Endodermal cell (in vitro differentiated cells): Measurements from ENCODE around the gene ELAC2. TPM values are rescaled to one million over a fixed set of nuclear protein-coding genes. Genes with fewer than 3 reads are reported as not detected.
A peak's percentile ranks its signal among the peaks of the same experiment; 100 is the strongest.

Experiments used
- DNase-seq: peaks from one replicate; pipeline ENCODE4 v3.0.0-alpha.2; 2017
- H3K27ac ChIP-seq: 2 replicates; pipeline ENCODE4 v1.5.1; 2013; ENCODE audit warnings: mild to moderate bottlenecking, low read depth, low read length, moderate library complexity
- H3K27me3 ChIP-seq: 2 replicates; pipeline ENCODE4 v1.6.1; 2013; ENCODE audit warnings: mild to moderate bottlenecking, low read length, moderate library complexity; ENCODE audit not compliant: insufficient read depth, control insufficient read depth, poor library complexity, severe bottlenecking
- H3K36me3 ChIP-seq: 2 replicates; pipeline ENCODE4 v1.7.0; 2013; ENCODE audit warnings: mild to moderate bottlenecking, low read length, moderate library complexity; ENCODE audit not compliant: control insufficient read depth, insufficient read depth
- H3K4me1 ChIP-seq: one replicate; pipeline ENCODE4 v1.7.0; 2013; ENCODE audit warnings: low read length; ENCODE audit not compliant: control insufficient read depth, insufficient read depth
- H3K4me3 ChIP-seq: 2 replicates; pipeline ENCODE4 v1.5.1; 2013; ENCODE audit warnings: mild to moderate bottlenecking, low read length, moderate library complexity
- H3K9ac ChIP-seq: 2 replicates; pipeline ENCODE4 v1.6.1; 2013; ENCODE audit warnings: mild to moderate bottlenecking, low read length, moderate library complexity; ENCODE audit not compliant: poor library complexity, severe bottlenecking; ENCODE audit errors: extremely low read depth
- H3K9me3 ChIP-seq: 2 replicates; pipeline ENCODE4 v1.6.1; 2013; ENCODE audit warnings: mild to moderate bottlenecking, low read length, moderate library complexity; ENCODE audit not compliant: control insufficient read depth
- H3K27ac Mint-ChIP-seq: 2 replicates; pipeline ENCODE4 v1.8.0; 2020; ENCODE audit warnings: mixed read lengths
- H3K27me3 Mint-ChIP-seq: 2 replicates; pipeline ENCODE4 v1.8.0; 2021; ENCODE audit warnings: mild to moderate bottlenecking, mixed read lengths; ENCODE audit not compliant: insufficient read depth
- H3K36me3 Mint-ChIP-seq: 2 replicates; pipeline ENCODE4 v1.8.0; 2020; ENCODE audit warnings: low read depth, mixed read lengths
- H3K4me1 Mint-ChIP-seq: 2 replicates; pipeline ENCODE4 v1.8.0; 2020; ENCODE audit warnings: mixed read lengths
- H3K4me3 Mint-ChIP-seq: 2 replicates; pipeline ENCODE4 v1.8.0; 2020; ENCODE audit warnings: mild to moderate bottlenecking, moderate library complexity, mixed read lengths
- H3K9me3 Mint-ChIP-seq: 2 replicates; pipeline ENCODE4 v1.8.0; 2020; ENCODE audit warnings: mild to moderate bottlenecking, mixed read lengths
- CTCF ChIP-seq: fragments of 200-600 bp; sonication (generic); conservative IDR thresholded peaks from 2 replicates; pipeline ENCODE4 v1.5.0; 2021; ENCODE audit warnings: antibody characterized with exemption, mild to moderate bottlenecking
- WGBS, 2 experiments: methylation state at CpG; one replicate each; pipeline versions ENCODE4 v1.1.5 to v1.1.7; 2013; ENCODE audit warnings: missing lambda C conversion rate in 2 of 2, mixed read lengths in 1 of 2; ENCODE audit not compliant: insufficient coverage in 1 of 2, insufficient read length in 1 of 2; 5-methylcytosine and 5-hydroxymethylcytosine counted together
- long read RNA-seq, 4 experiments: library from polyadenylated mRNA in 2 of 4; library from RNA in 1 of 4; library from capped mRNA in 1 of 4; stranded (forward) in 3 of 4; unstranded in 1 of 4; transcript quantifications; one replicate each; pipeline ENCODE4 v2.0.0, GENCODE V29; 2020 to 2021; ENCODE audit warnings: inconsistent platforms in 1 of 4
- polyA plus RNA-seq, 2 experiments: library from polyadenylated mRNA; stranded (reverse); fragments of 50-300 nt; gene quantifications; one replicate each; pipeline ENCODE4 v1.2.3, GENCODE V29; 2013
- total RNA-seq, 2 donors: library from RNA; stranded (reverse); fragmentation: NEBNext Ultra II Directional in 1 of 2; extraction: Animal tissue kit (Norgen Biotek cat#: 25700) in 1 of 2; gene quantifications; 2 replicates in 1 of 2; 3 replicates in 1 of 2; pipeline ENCODE4 v1.2.1, GENCODE V29; 2021

Gene ELAC2
- total RNA-seq, result 10 to 100 TPM; 66.8 to 77.1 TPM
- 54.9 TPM for polyA plus RNA-seq (2013, experiment 1 of 2)
- 50.6 TPM for polyA plus RNA-seq (2013, experiment 2 of 2)
- long read RNA-seq, experiment 1, transcript ELAC2-201 (24 exons, 3,148 nt), result major isoform, 5 of 30 reads
- long read RNA-seq, experiment 1, partial matches to known transcripts, result 20 of 30 reads
- long read RNA-seq, experiment 1, other reads (novel, unspliced or antisense), result 5 of 30 reads
- long read RNA-seq, experiment 2, transcript ELAC2-203 (23 exons, 2,671 nt), result minor isoform, 5 of 219 reads
- long read RNA-seq, experiment 2, transcript ELAC2-201 (24 exons, 3,148 nt), result major isoform, 138 of 219 reads
- long read RNA-seq, experiment 2, partial matches to known transcripts, result 11 of 219 reads
- long read RNA-seq, experiment 2, other reads (novel, unspliced or antisense), result 61 of 219 reads
- long read RNA-seq, experiment 3, transcript ELAC2-201 (24 exons, 3,148 nt), result major isoform, 529 of 728 reads
- long read RNA-seq, experiment 3, partial matches to known transcripts, result 47 of 728 reads
- long read RNA-seq, experiment 3, other reads (novel, unspliced or antisense), result 151 of 728 reads
- long read RNA-seq, experiment 4, partial matches to known transcripts, result 1 of 2 reads
- long read RNA-seq, experiment 4, other reads (novel, unspliced or antisense), result 1 of 2 reads

GRCh38 chr17:13017655-13018459 is at the start of gene ELAC2:
ELAC2 (minus strand) TSS chr17:13018027; CDS start chr17:13017947, 80 bp downstream.
- Histone ChIP-seq H3K27me3 (no peaks in the 10 kb centered on the region), H3K4me3 (peak within 1 kb of the TSS; percentile 99), H3K9me3 (no peaks in the 10 kb centered on the region), H3K9ac (peak within 1 kb of the TSS; percentile 83), H3K4me1 (no peaks in the 10 kb centered on the region), H3K36me3 (peaks cover 35% of the 10 kb centered on the region), H3K27ac (peak within 1 kb of the TSS; percentile 47)
- Mint-ChIP-seq H3K9me3 (no peaks in the 10 kb centered on the region), H3K27me3 (no peaks in the 10 kb centered on the region), H3K4me3 (peak within 1 kb of the TSS; percentile 85), H3K36me3 (peaks cover 38% of the 10 kb centered on the region), H3K4me1 (peaks cover 6% of the 10 kb centered on the region), H3K27ac (peak within 1 kb of the TSS; percentile 97)
- WGBS, 2 experiments, result 0 to 1% methylated on average over 36 to 79 of the region's 79 CpGs
- DNase-seq, result peak; percentile 100
- TF ChIP-seq CTCF, result peak; percentile 37

- no peaks in the 10 kb centered on the region for H3K4me1 Mint-ChIP-seq
- H3K27ac Mint-ChIP-seq, result no peak overlapping the region
- no peak overlapping the region for H3K4me3 ChIP-seq
- DNase-seq, result no peak
- no peaks in the 10 kb centered on the region for H3K4me1 ChIP-seq
- no peak overlapping the region for H3K9ac ChIP-seq
- H3K36me3 Mint-ChIP-seq, result peaks cover 3% of the 10 kb centered on the region
- no peaks in the 10 kb centered on the region for H3K27me3 Mint-ChIP-seq
- no peak overlapping the region for H3K4me3 Mint-ChIP-seq
- H3K36me3 ChIP-seq, result no peaks in the 10 kb centered on the region
- H3K9me3 Mint-ChIP-seq, result peaks cover 11% of the 10 kb centered on the region
- H3K27me3 ChIP-seq, result no peaks in the 10 kb centered on the region
- peaks cover 14% of the 10 kb centered on the region for H3K9me3 ChIP-seq
- H3K27ac ChIP-seq, result no peak overlapping the region
- WGBS, 2 experiments, result 80 to 95% methylated on average over 1 of the region's 1 CpG
- TF ChIP-seq CTCF, result no peak
Measured at GRCh38 chr17:13065032-13065431, 47.2 kb upstream of the ELAC2 start.

- Histone ChIP-seq H3K4me1 (peaks cover 4% of the 10 kb centered on the region), H3K27me3 (no peaks in the 10 kb centered on the region), H3K4me3 (peak overlapping the region; percentile 12), H3K9ac (no peak overlapping the region), H3K36me3 (no peaks in the 10 kb centered on the region), H3K27ac (no peak overlapping the region), H3K9me3 (no peaks in the 10 kb centered on the region)
- no peak for TF ChIP-seq CTCF
- Mint-ChIP-seq H3K27ac (no peak overlapping the region), H3K4me1 (peaks cover 14% of the 10 kb centered on the region), H3K4me3 (no peak overlapping the region), H3K9me3 (peaks cover 5% of the 10 kb centered on the region), H3K36me3 (no peaks in the 10 kb centered on the region), H3K27me3 (peaks cover 1% of the 10 kb centered on the region)
- no peak for DNase-seq
- WGBS, 2 experiments, result 91 to 100% methylated on average over 3 to 5 of the region's 5 CpGs
Measured at GRCh38 chr17:13055131-13055530, 37.3 kb upstream of the ELAC2 start.
